ENCODE measurements around the gene KCP.
A peak's percentile ranks its signal among the peaks of the same experiment; 100 is the strongest.

The KCP gene

GRCh38 chr7:128869138-128869943 lies 41.2 kb downstream of the KCP start:
- TF ChIP-seq ELF4 (IDR thresholded peaks at IDR 0.05), result no peak
- TF ChIP-seq LEF1 (IDR thresholded peaks at IDR 0.05; ENCODE audit: borderline replicate concordance), result 0 out of 2 replicates have a peak, but pooled peaks have one; percentile 21
- ChIA-PET CTCF (interaction anchor here (0.6 kb wide), 1 partner anchor 80 kb away, joined by 3 read pairs; no protein-coding TSS in a partner anchor), POLR2A (interaction anchor here (0.9 kb wide), 1 partner anchor 10 kb away, joined by 3 read pairs; no protein-coding TSS in a partner anchor)
- DNase-seq (ENCODE audit: extremely low spot score), result peak; percentile 64

- ChIA-PET CTCF (interaction anchor here (2.2 kb wide), 1 partner anchor 15 kb away, joined by 11 read pairs; no protein-coding TSS in a partner anchor), POLR2A (no interaction called here)
- no peak for TF ChIP-seq ZNF384 (IDR thresholded peaks at IDR 0.05)
- TF ChIP-seq L3MBTL2 (conservative IDR thresholded peaks at IDR 0.05), result no peak
- TF ChIP-seq TARDBP (IDR thresholded peaks at IDR 0.05), result no peak
- no peak for TF ChIP-seq CTBP1 (IDR thresholded peaks at IDR 0.05; ENCODE audit: borderline replicate concordance)
- TF ChIP-seq, protein P1, sequence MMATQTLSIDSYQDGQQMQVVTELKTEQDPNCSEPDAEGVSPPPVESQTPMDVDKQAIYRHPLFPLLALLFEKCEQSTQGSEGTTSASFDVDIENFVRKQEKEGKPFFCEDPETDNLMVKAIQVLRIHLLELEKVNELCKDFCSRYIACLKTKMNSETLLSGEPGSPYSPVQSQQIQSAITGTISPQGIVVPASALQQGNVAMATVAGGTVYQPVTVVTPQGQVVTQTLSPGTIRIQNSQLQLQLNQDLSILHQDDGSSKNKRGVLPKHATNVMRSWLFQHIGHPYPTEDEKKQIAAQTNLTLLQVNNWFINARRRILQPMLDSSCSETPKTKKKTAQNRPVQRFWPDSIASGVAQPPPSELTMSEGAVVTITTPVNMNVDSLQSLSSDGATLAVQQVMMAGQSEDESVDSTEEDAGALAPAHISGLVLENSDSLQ (IDR thresholded peaks at IDR 0.05), result no peak
- no peak for DNase-seq (ENCODE audit: extremely low spot score)
Measured at GRCh38 chr7:128868624-128869137, 41.8 kb downstream of the KCP start.

- DNase-seq (ENCODE audit: extremely low spot score), result no peak
- ChIA-PET POLR2A (no interaction called here), CTCF (interaction anchor here (1.3 to 2.2 kb wide), 2 partner anchors 14 to 16 kb away, joined by 3 to 11 read pairs; no protein-coding TSS in a partner anchor)
- TF ChIP-seq HDGF (IDR thresholded peaks at IDR 0.05; ENCODE audit: borderline replicate concordance), result no peak
- TF ChIP-seq, protein P1 (IDR thresholded peaks at IDR 0.05), result peak; percentile 90
Measured at GRCh38 chr7:128867842-128868623, 42.5 kb downstream of the KCP start.

- TF ChIP-seq BHLHE40 (IDR thresholded peaks at IDR 0.05; ENCODE audit: borderline replicate concordance), result no peak
- TF ChIP-seq FOXA1 (IDR thresholded peaks at IDR 0.05), result no peak
- no peak for TF ChIP-seq ELF4 (IDR thresholded peaks at IDR 0.05)
- no peak for TF ChIP-seq SP1 (IDR thresholded peaks at IDR 0.05)
- TF ChIP-seq, protein P1 (IDR thresholded peaks at IDR 0.05), result peak; percentile 41
- DNase-seq (ENCODE audit: extremely low spot score), result no peak
- CTCF ChIA-PET, result interaction anchor here (1.3 to 2.2 kb wide), 2 partner anchors 15 to 17 kb away, joined by 3 to 11 read pairs; no protein-coding TSS in a partner anchor
- POLR2A ChIA-PET, result no interaction called here
Measured at GRCh38 chr7:128867241-128867640, 43.3 kb downstream of the KCP start.

- ChIA-PET CTCF (interaction anchor here (2.2 kb wide), 1 partner anchor 18 kb away, joined by 11 read pairs; no protein-coding TSS in a partner anchor), POLR2A (no interaction called here)
- TF ChIP-seq LEF1 (IDR thresholded peaks at IDR 0.05; ENCODE audit: borderline replicate concordance) (no peak), CTBP1 (IDR thresholded peaks at IDR 0.05; ENCODE audit: borderline replicate concordance) (no peak), HDGF (IDR thresholded peaks at IDR 0.05; ENCODE audit: borderline replicate concordance) (no peak), L3MBTL2 (conservative IDR thresholded peaks at IDR 0.05) (no peak), BHLHE40 (IDR thresholded peaks at IDR 0.05; ENCODE audit: borderline replicate concordance) (no peak), ELF4 (IDR thresholded peaks at IDR 0.05) (no peak), SUZ12 (IDR thresholded peaks at IDR 0.05) (no peak), FOXA1 (IDR thresholded peaks at IDR 0.05) (no peak), SP1 (IDR thresholded peaks at IDR 0.05) (no peak), FOXM1 (IDR thresholded peaks at IDR 0.05; ENCODE audit: borderline replicate concordance) (no peak), ZNF384 (IDR thresholded peaks at IDR 0.05) (no peak), NFRKB (IDR thresholded peaks at IDR 0.05) (no peak), FOXK2 (IDR thresholded peaks at IDR 0.05) (no peak), ARNT (IDR thresholded peaks at IDR 0.05) (no peak), TARDBP (IDR thresholded peaks at IDR 0.05) (no peak)
- TF ChIP-seq, protein P1 (IDR thresholded peaks at IDR 0.05), result no peak
- DNase-seq (ENCODE audit: extremely low spot score), result no peak
Measured at GRCh38 chr7:128865996-128866877, 44.3 kb downstream of the KCP start.
